ENCODE data around the gene TULP1.

The TULP1 gene

DNA sequence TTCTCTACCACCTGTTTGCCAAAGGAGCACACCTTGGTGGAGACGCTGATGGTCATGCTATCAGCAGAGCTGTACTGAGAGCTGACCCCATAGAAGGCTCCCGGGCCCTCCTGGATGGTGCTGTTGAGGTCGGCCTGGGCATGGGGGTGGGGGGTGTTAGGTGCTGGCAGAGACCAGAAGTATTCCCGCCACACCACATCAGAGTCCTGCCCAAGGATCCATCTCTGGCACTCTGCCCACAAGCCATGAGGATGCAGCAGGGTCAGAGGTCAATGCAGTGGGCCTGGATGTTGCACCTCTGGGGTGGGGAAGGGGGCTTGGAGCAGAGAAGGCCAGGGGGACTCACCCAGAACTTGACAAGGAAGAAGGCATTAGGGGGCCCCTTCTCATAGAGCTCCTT lies 37.1 kb downstream of the TULP1 start:
- in situ Hi-C loops (cut with MboI; ENCODE audit: low pct_unique_long_range_greater_than_20kb, low sequenced_read_pairs, unreplicated experiment) = no loop called here
- TF ChIP-seq, protein P1, sequence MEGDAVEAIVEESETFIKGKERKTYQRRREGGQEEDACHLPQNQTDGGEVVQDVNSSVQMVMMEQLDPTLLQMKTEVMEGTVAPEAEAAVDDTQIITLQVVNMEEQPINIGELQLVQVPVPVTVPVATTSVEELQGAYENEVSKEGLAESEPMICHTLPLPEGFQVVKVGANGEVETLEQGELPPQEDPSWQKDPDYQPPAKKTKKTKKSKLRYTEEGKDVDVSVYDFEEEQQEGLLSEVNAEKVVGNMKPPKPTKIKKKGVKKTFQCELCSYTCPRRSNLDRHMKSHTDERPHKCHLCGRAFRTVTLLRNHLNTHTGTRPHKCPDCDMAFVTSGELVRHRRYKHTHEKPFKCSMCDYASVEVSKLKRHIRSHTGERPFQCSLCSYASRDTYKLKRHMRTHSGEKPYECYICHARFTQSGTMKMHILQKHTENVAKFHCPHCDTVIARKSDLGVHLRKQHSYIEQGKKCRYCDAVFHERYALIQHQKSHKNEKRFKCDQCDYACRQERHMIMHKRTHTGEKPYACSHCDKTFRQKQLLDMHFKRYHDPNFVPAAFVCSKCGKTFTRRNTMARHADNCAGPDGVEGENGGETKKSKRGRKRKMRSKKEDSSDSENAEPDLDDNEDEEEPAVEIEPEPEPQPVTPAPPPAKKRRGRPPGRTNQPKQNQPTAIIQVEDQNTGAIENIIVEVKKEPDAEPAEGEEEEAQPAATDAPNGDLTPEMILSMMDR (IDR thresholded peaks at IDR 0.05; ENCODE audit: extremely low read depth, insufficient read depth, missing control alignments) = no peak
- peak; percentile 29 for DNase-seq (ENCODE audit: low spot score)

- in situ Hi-C loops (cut with MboI; ENCODE audit: low pct_unique_long_range_greater_than_20kb, low sequenced_read_pairs, unreplicated experiment) = no loop called here
- DNase-seq (ENCODE audit: low spot score) = peak; percentile 16
- TF ChIP-seq, protein P1 (IDR thresholded peaks at IDR 0.05; ENCODE audit: extremely low read depth, insufficient read depth, missing control alignments) = no peak
Measured at GRCh38 chr6:35474942-35475570, 37.6 kb downstream of the TULP1 start.

DNA sequence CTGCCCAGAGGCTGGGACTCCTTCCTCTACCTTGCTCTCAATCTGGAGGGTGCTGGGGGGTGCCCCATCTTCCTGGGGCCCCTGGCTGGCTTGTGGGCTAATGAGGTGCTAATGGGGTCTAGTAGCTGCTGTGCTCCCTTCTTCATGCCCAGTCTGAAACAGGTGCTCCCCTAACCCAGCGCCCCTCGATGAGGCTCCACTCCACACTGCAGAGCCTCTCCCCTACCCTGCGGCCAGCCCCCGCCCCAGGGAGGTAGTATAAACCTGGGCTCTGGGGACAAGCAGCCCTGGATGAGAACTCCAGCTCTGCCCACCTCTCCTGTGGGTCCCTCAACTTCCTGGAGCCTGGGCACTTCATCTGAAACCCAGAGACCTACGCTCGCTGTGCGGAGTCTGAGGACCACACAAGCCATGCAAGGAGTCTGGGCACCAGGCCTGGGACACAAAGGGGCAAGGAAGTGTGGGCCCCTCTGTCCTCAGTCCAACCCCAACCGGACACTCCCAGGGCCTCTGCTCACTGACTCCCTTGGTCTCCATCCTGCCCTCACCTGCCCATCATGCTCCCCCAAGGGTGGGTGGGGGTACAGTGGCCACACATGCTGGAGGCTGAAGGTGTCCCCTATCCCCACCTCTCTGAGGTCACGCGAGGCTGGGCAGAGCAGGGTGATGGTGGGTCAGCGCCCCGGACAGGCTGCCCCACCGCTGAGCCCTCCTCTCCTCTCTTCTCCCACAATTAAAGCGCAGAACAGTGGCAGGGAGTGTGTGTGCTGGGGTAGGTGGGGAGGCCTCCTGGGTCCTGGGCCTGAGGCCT lies 38.4 kb downstream of the TULP1 start:
- no peak for DNase-seq (ENCODE audit: low spot score)
- TF ChIP-seq, protein P1 (IDR thresholded peaks at IDR 0.05; ENCODE audit: extremely low read depth, insufficient read depth, missing control alignments) = no peak
- in situ Hi-C loops (cut with MboI; ENCODE audit: low pct_unique_long_range_greater_than_20kb, low sequenced_read_pairs, unreplicated experiment) = no loop called here

DNA sequence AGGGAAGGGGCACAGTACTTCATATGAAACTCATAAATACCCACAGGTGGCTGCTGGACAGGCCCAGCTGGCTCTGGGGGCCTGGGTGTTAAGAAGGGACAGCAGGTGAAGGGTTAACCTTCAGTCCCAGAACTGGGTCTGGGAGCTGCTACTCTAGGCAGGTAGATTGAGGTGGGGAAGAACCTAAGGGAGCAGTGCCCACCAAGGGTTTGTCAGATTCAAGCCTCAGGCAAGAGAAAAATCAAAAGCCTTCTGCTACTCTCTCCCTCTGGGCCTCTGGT lies 38.9 kb downstream of the TULP1 start:
- DNase-seq (ENCODE audit: low spot score) = no peak
- in situ Hi-C loops (cut with MboI; ENCODE audit: low pct_unique_long_range_greater_than_20kb, low sequenced_read_pairs, unreplicated experiment) = no loop called here
- TF ChIP-seq, protein P1 (IDR thresholded peaks at IDR 0.05; ENCODE audit: extremely low read depth, insufficient read depth, missing control alignments) = no peak

GRCh38 chr6:35473075-35473849 lies 39.4 kb downstream of the TULP1 start:
- TF ChIP-seq, protein P1 (IDR thresholded peaks at IDR 0.05; ENCODE audit: extremely low read depth, insufficient read depth, missing control alignments) = no peak
- no peak for DNase-seq (ENCODE audit: low spot score)
- in situ Hi-C loops (cut with MboI; ENCODE audit: low pct_unique_long_range_greater_than_20kb, low sequenced_read_pairs, unreplicated experiment) = no loop called here

DNA sequence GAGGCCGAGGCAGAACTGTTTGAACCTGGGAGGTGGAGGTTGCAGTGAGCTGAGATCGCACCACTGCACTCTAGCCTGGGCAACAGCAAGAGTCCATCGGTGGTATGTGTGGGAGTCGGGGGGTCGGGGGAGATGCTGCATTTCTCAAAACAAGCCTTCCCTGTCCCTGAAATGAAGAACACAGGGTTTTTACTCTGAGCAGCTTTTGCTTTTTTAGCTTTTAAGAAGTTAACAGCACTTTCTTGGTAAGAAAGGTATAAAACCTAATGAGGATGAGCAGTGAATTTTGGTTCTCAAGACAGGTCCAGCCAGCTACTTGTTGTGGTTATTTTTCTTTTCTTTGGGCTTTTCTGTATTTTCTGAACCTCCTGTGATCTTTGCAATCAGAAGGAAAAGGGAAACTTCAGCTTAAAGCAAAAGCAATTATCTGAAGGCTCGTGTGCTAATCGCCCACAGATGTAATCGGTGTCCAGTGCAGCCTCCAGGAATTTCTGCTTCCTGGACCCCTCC lies 40.8 kb downstream of the TULP1 start:
- in situ Hi-C loops (cut with MboI; ENCODE audit: low pct_unique_long_range_greater_than_20kb, low sequenced_read_pairs, unreplicated experiment) = no loop called here
- DNase-seq (ENCODE audit: low spot score) = no peak
- TF ChIP-seq, protein P1 (IDR thresholded peaks at IDR 0.05; ENCODE audit: extremely low read depth, insufficient read depth, missing control alignments) = no peak

All from GM13977 (cell line).